HG03457 (cell line): ENCODE data around the gene ADAMTS5.

Source experiments
- ATAC-seq: cut with Tn5 transposase; IDR thresholded peaks from one replicate; pipeline ENCODE4 v1.9.1; 2021; ENCODE audit warnings: moderate number of reproducible peaks; ENCODE audit not compliant: unreplicated experiment

Gene ADAMTS5

DNA sequence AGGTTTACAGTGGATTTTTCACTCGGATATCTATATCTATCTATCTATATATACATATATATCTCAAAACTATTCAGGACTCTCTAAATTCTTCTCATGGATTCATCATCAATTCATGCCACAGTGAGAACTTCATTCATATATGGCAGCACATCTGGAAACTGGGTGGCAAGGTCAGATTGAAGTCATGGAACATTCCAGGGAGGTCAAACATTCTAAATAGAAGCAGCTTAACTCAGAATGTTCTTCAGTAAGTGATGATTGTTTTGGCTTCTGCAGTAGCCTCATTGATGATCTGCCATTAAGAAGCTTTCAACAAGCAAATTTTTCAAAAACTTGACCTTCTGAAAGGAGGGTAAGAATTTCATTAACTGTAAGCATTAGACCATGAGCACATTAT lies 74.7 kb downstream of the ADAMTS5 start:
- no peak for ATAC-seq

- ATAC-seq, result no peak
Observed at GRCh38 chr21:26888931-26889330, 78.0 kb downstream of the ADAMTS5 start.

- no peak for ATAC-seq
Observed at GRCh38 chr21:26888256-26888655, 78.6 kb downstream of the ADAMTS5 start.

- no peak for ATAC-seq
Observed at GRCh38 chr21:26887251-26887650, 79.6 kb downstream of the ADAMTS5 start.

DNA sequence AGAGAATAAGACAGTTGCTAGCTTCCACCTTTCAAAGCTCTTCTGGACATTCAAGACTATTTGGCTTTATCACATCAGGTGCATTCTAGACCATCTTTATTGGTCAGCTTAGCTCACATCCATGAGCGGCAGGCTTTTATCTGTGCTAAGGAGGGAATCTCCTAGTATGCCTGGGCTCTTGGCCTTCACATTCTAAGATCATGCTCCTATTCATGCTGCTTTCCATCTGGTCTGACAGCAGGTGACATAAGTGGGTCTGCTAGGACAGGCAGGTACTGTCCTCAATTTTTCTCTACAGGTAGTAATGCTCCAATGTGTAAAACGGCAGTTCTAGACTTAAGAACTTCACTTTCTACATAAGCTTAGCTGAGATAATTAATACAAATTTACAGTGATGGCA lies 82.5 kb downstream of the ADAMTS5 start:
- ATAC-seq, result no peak

DNA sequence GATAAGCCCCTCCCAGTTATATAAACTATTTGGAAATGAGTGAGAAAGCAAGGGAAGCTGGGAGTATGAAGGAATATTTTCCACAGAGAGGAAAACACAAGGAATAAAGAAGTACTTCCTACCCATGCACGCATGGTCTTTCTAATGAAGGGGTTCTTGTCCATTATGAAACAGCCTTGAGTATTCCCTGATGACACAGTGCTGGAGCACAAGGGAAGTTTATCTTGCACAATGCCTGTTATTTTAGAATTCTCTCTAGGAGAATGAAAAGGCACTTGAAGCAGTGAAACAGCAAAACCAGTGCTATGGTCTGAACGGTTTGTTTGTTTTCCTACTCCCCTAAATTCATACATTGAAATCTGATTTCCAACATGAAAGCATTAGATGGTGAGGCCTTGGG lies 83.1 kb downstream of the ADAMTS5 start:
- no peak for ATAC-seq

GRCh38 chr21:26881504-26882228 lies 85.2 kb downstream of the ADAMTS5 start:
- ATAC-seq, result no peak

GRCh38 chr21:26877018-26877417 lies 89.9 kb downstream of the ADAMTS5 start:
- no peak for ATAC-seq

DNA sequence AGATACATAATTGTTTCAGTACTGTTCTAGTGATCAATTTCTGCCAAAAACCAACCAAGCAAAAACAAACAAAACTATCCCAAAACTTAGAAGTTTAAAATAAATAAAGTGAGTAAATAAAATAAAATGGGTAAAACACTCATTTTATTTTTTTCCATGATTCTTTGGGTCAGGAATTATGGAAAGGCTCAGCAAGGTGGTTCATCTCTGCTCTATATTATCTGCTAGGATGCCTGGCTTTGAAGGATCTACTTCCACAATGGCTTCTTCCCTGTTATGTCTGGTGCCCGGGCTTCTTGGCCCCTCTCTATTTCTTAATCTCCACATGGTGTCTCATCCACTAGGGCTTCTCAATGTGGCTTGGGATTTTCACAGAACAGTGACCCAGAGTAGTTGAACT lies 92.5 kb downstream of the ADAMTS5 start:
- ATAC-seq, result no peak
